Endothelial cell of umbilical vein (primary cell): Measurements from ENCODE around the gene ELOVL2.

Experiments used
- EZH2 ChIP-seq: IDR thresholded peaks from 2 replicates; pipeline ENCODE4 v1.6.1; 2012; ENCODE audit warnings: borderline replicate concordance, low read depth, mild to moderate bottlenecking, moderate library complexity, low read length, inconsistent platforms; ENCODE audit not compliant: severe bottlenecking
- FOS ChIP-seq: IDR thresholded peaks from 2 replicates; pipeline ENCODE4 v1.6.1; 2011; ENCODE audit warnings: mild to moderate bottlenecking, low read length, moderate library complexity, borderline replicate concordance; ENCODE audit not compliant: insufficient read depth
- GATA2 ChIP-seq: IDR thresholded peaks from 2 replicates; pipeline ENCODE4 v1.7.0; 2011; ENCODE audit warnings: low read depth, mild to moderate bottlenecking, moderate library complexity, mixed read lengths, low read length; ENCODE audit not compliant: insufficient read length, insufficient read depth
- JUN ChIP-seq: IDR thresholded peaks from 2 replicates; pipeline ENCODE4 v1.6.1; 2011; ENCODE audit warnings: borderline replicate concordance, low read depth; ENCODE audit not compliant: insufficient read length, insufficient read depth
- MYC ChIP-seq: IDR thresholded peaks from one replicate; pipeline ENCODE4 v1.6.1; 2011; ENCODE audit warnings: mild to moderate bottlenecking, low read depth, low read length
- POLR2A ChIP-seq: IDR thresholded peaks from 2 replicates; pipeline ENCODE4 v1.6.1; 2012; ENCODE audit warnings: low read depth, mild to moderate bottlenecking, control low read depth, low read length
- POLR2AphosphoS5 ChIP-seq: IDR thresholded peaks from 2 replicates; pipeline ENCODE4 v1.6.1; 2012; ENCODE audit warnings: low read depth, mild to moderate bottlenecking, control low read depth, low read length, moderate library complexity; ENCODE audit not compliant: insufficient read depth
- TF ChIP-seq, protein P1 (sequence below), 2 donors: IDR thresholded peaks; 1 replicate in 1 of 2; 2 replicates in 1 of 2; pipeline ENCODE4 v1.5.1; 2011; ENCODE audit warnings: low read length in 2 of 2, mild to moderate bottlenecking in 2 of 2, moderate library complexity in 2 of 2, control low read depth in 1 of 2, inconsistent platforms in 1 of 2, low read depth in 1 of 2; ENCODE audit not compliant: insufficient read depth in 1 of 2; ENCODE audit errors: extremely low read depth in 1 of 2
- TF ChIP-seq, protein P2 (sequence below): IDR thresholded peaks from 2 replicates; pipeline ENCODE4 v1.6.1; 2011; ENCODE audit not compliant: insufficient read depth, insufficient read length

- TF ChIP-seq EZH2 (no peak), POLR2A (no peak), POLR2AphosphoS5 (no peak), MYC (no peak), FOS (no peak), GATA2 (no peak), JUN (no peak)
- TF ChIP-seq, protein P1, sequence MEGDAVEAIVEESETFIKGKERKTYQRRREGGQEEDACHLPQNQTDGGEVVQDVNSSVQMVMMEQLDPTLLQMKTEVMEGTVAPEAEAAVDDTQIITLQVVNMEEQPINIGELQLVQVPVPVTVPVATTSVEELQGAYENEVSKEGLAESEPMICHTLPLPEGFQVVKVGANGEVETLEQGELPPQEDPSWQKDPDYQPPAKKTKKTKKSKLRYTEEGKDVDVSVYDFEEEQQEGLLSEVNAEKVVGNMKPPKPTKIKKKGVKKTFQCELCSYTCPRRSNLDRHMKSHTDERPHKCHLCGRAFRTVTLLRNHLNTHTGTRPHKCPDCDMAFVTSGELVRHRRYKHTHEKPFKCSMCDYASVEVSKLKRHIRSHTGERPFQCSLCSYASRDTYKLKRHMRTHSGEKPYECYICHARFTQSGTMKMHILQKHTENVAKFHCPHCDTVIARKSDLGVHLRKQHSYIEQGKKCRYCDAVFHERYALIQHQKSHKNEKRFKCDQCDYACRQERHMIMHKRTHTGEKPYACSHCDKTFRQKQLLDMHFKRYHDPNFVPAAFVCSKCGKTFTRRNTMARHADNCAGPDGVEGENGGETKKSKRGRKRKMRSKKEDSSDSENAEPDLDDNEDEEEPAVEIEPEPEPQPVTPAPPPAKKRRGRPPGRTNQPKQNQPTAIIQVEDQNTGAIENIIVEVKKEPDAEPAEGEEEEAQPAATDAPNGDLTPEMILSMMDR (IDR thresholded peaks at IDR 0.05; ENCODE audit: extremely low read depth in 1 of 2, insufficient read depth in 1 of 2, low read depth in 1 of 2, low read length in 2 of 2), result no peak
- TF ChIP-seq, protein P2, sequence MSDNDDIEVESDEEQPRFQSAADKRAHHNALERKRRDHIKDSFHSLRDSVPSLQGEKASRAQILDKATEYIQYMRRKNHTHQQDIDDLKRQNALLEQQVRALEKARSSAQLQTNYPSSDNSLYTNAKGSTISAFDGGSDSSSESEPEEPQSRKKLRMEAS, result no peak
Measured at GRCh38 chr6:10960171-10960570, 83.9 kb downstream of the ELOVL2 start.
